Erythroblast (primary cell): ENCODE results near the gene RPS4Y2.

Experiments
- DNase-seq, 2 experiments: peaks; one replicate each; lab custom pipeline; 2025; lab: John Stamatoyannopoulos, UW
- GATA1 ChIP-seq: IDR thresholded peaks from 2 replicates; pipeline ENCODE4 v1.6.1; 2011; ENCODE audit warnings: low read depth, mild to moderate bottlenecking, control low read depth, low read length, moderate library complexity
- POLR2A ChIP-seq: IDR thresholded peaks from 2 replicates; pipeline ENCODE4 v1.6.1; 2011; ENCODE audit warnings: mild to moderate bottlenecking, low read length

The RPS4Y2 gene

DNA sequence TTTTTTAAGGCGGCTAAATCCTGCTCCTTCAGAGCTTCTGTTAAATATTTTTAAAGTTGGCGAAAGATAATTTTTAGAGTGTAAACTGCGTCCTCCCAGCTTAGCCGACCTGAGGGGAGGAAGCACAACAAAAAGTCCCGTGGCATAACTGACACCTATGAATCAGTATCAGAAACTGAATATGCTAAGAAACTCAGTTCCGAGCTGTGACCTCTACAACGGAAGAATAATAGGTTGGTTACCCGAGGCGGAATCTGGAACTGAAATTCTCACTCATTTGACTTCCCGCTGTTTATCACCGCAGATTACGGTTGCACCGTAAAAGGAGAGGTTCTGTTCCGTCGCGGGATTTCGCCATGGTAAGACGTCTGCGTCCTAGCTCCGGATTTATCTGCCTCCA lies at the start of gene RPS4Y2:
TSS of gene RPS4Y2 (plus strand) at position 301 of the 400 bp plus-strand sequence. CDS start at position 357, 56 bp downstream.
- TF ChIP-seq POLR2A (no peak), GATA1 (no peak)
- no peak for DNase-seq

DNA sequence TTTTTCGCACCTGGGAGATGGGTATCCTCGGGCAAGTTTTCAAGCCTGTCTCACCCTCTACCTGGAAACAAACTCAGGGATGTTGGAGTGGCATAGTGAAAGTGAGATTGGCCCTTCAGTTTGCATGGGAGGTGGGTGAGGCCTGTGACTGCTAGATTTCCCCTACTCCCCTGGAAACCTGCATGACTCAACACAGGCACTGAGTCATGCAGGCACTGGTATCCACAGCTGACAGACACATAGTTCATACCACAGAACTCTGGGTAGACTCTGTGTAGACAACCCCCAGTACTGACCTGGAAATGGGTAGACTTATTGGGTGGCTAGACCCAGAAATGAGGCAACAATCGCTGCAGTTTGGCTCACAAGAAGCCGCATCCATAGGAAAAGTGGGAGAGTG lies 41.5 kb upstream of the RPS4Y2 start:
- peak; percentile 1 to 33 for DNase-seq

GRCh38 chrY:20726184-20726907 lies 29.6 kb upstream of the RPS4Y2 start:
- no peak for DNase-seq
- no peak for TF ChIP-seq POLR2A
- TF ChIP-seq GATA1: no peak

More for the DNA sequence above, 41.5 kb upstream of the RPS4Y2 start:
- TF ChIP-seq POLR2A (no peak), GATA1 (no peak)

DNA sequence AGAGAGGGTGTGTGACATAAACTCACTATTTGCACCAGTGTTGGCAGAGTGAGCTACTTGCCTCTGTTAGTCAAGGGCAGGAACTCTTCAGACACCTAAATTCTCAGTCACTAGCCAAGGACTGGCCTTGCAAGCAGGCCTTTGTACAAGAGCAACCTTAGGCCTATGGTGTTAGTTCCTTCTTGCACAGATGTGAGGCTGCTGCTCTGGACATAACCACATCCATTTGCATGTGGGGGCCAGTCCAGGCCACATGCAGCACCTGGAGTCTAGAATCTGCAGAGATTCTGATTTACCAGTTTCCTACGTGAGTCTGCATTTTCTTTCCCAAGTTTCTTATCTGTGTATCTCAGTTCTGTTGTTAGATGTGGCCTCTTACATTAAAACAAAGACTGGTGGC lies 20.7 kb upstream of the RPS4Y2 start:
- TF ChIP-seq POLR2A (no peak), GATA1 (no peak)
- DNase-seq: no peak

DNA sequence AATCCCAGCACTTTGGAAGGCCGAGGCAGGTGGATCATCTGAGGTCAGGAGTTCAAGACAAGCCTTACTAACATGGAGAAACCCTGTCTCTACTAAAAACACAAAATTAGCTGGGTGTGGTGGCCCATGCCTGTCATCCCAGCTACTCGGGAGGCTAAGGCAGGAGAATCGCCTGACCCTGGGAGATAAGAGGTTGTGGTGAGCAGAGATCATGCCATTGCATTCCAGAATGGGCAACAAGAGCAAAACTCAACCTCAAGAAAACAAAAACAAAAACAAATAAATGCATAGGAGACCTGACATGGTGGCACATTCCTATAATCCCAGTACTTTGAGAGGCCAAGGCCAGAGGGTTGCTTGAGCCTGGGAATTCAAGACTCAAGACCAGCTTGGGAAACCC lies 16.1 kb upstream of the RPS4Y2 start:
- peak; percentile 59 to 77 for DNase-seq
- no peak for TF ChIP-seq POLR2A
- TF ChIP-seq GATA1: no peak

DNA sequence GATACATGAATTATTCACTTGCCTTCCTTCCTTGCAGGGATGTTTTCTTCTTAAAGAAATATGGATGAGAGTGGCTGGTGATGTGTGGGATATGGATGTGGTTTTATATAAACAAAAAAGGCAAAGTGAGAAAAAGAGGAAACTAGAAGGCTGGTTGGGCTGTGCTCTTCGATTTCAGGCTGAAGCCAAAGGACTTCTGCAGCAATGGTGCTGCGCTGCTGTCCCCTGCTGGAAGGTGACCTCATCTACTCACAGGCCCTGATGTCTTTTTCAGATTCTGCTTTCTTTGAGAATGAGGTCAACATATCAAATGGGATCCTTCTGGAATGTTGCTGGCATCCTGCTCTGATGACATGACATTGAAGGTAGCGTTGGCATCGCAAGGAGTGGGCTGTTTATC lies 15.3 kb upstream of the RPS4Y2 start:
- TF ChIP-seq POLR2A (no peak), GATA1 (no peak)
- DNase-seq: peak; percentile 73 to 75

- peak; percentile 4 for DNase-seq
- no peak for TF ChIP-seq POLR2A
- TF ChIP-seq GATA1: no peak
These were observed 10.8 kb upstream of the RPS4Y2 start for GRCh38 chrY:20745060-20745459.

GRCh38 chrY:20746919-20747318 lies 9.0 kb upstream of the RPS4Y2 start:
- DNase-seq: no peak
- TF ChIP-seq GATA1: no peak
- no peak for TF ChIP-seq POLR2A

DNA sequence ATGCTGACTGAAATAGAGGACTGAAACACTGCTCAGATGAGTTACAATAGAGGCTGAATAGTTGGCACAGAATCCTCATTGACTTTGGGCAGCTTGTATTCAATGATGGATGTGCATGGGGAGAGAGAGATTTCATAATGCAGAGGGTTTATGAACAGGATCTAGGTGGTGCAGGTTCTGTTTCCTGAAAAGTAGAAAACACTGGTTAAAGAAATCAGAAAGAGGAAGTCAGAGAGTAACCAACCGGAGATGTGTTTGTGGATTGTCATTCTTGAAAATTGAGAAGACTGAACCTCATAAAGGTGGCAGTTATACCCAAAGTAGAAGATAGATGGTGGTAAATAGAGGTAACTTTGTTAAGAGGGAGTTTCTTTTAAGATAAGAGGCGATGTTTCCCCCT lies 8.0 kb downstream of the RPS4Y2 start:
- TF ChIP-seq GATA1: no peak
- no peak for TF ChIP-seq POLR2A
- DNase-seq: no peak

- no peak for TF ChIP-seq POLR2A
- no peak for TF ChIP-seq GATA1
- DNase-seq: no peak
These were observed 9.2 kb downstream of the RPS4Y2 start for GRCh38 chrY:20765117-20765516.

GRCh38 chrY:20770755-20771154 lies 14.8 kb downstream of the RPS4Y2 start:
- no peak for DNase-seq
- no peak for TF ChIP-seq POLR2A
- no peak for TF ChIP-seq GATA1

GRCh38 chrY:20776104-20776503 lies 20.2 kb downstream of the RPS4Y2 start:
- no peak for TF ChIP-seq POLR2A
- no peak for TF ChIP-seq GATA1
- no peak for DNase-seq

GRCh38 chrY:20780104-20780654 lies 24.3 kb downstream of the RPS4Y2 start:
- no peak for TF ChIP-seq GATA1
- no peak for TF ChIP-seq POLR2A
- DNase-seq: no peak

DNA sequence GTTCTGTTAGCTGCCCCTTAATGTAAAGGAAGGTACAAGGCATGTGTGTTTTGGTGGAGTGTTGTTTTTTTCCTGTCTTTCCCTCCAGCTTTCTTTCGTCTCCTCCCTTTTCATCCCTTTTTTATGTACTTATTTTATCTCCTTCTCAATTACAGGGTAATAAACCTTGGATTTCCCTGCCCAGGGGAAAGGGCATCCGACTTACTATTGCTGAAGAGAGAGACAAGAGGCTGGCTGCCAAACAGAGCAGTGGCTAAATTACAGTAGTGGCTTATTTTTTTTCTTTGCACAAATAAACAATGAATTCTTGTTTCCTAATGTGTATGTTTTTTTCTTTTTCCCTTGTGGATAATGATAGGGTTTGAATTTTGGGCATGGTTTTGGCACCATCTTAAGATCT lies 24.9 kb downstream of the RPS4Y2 start:
- no peak for TF ChIP-seq POLR2A
- no peak for TF ChIP-seq GATA1
- DNase-seq: no peak
